HUES64 (cell line): ENCODE measurements around the gene ADGRL3.

Source experiments
- H3K27ac ChIP-seq: 2 replicates; pipeline ENCODE4 v1.7.0; 2013; ENCODE audit warnings: low read depth, low read length, inconsistent platforms
- H3K27me3 ChIP-seq: 2 replicates; pipeline ENCODE4 v1.6.1; 2013; ENCODE audit warnings: mild to moderate bottlenecking, low read length; ENCODE audit not compliant: insufficient read depth
- H3K36me3 ChIP-seq: 2 replicates; pipeline ENCODE4 v1.6.1; 2013; ENCODE audit warnings: mild to moderate bottlenecking, low read length; ENCODE audit not compliant: insufficient read depth
- H3K4me1 ChIP-seq: 2 replicates; pipeline ENCODE4 v1.6.1; 2013; ENCODE audit warnings: mild to moderate bottlenecking, low read length, moderate library complexity; ENCODE audit not compliant: insufficient read depth
- H3K4me3 ChIP-seq: 2 replicates; pipeline ENCODE4 v1.5.1; 2013; ENCODE audit warnings: mild to moderate bottlenecking, low read length, moderate library complexity
- H3K9ac ChIP-seq: 2 replicates; pipeline ENCODE4 v1.6.1; 2013; ENCODE audit warnings: mild to moderate bottlenecking, low read depth, low read length
- H3K9me3 ChIP-seq: 2 replicates; pipeline ENCODE4 v1.6.1; 2013; ENCODE audit warnings: low read depth, low read length; ENCODE audit not compliant: insufficient read depth
- WGBS: fragments of 150-250, 120-280 bp; methylation state at CpG from one replicate; pipeline ENCODE4 v1.1.7; 2013; ENCODE audit warnings: missing lambda C conversion rate; 5-methylcytosine and 5-hydroxymethylcytosine counted together

The ADGRL3 gene

GRCh38 chr4:62053974-62054373, 853.8 kb downstream of the ADGRL3 start:
- Histone ChIP-seq H3K4me3 (no peak overlapping the region), H3K36me3 (no peaks in the 10 kb centered on the region), H3K27me3 (no peaks in the 10 kb centered on the region), H3K4me1 (peaks cover 8% of the 10 kb centered on the region), H3K9ac (no peak overlapping the region), H3K9me3 (no peaks in the 10 kb centered on the region), H3K27ac (no peak overlapping the region)

GRCh38 chr4:62057031-62057430, 856.9 kb downstream of the ADGRL3 start:
- Histone ChIP-seq H3K36me3 (no peaks in the 10 kb centered on the region), H3K4me3 (no peak overlapping the region), H3K9ac (no peak overlapping the region), H3K9me3 (no peaks in the 10 kb centered on the region), H3K4me1 (peaks cover 14% of the 10 kb centered on the region), H3K27me3 (no peaks in the 10 kb centered on the region), H3K27ac (no peak overlapping the region)
- WGBS: 88% methylated on average over 1 of the region's 1 CpG

GRCh38 chr4:62058571-62058970, 858.4 kb downstream of the ADGRL3 start:
- 83% methylated on average over 4 of the region's 4 CpGs for WGBS

GRCh38 chr4:62070291-62070852, 870.2 kb downstream of the ADGRL3 start:
- Histone ChIP-seq H3K27ac (no peak overlapping the region), H3K27me3 (no peaks in the 10 kb centered on the region), H3K4me1 (peaks cover 49% of the 10 kb centered on the region), H3K9me3 (no peaks in the 10 kb centered on the region), H3K36me3 (no peaks in the 10 kb centered on the region), H3K9ac (no peak overlapping the region), H3K4me3 (no peak overlapping the region)
- 90% methylated on average over 14 of the region's 14 CpGs for WGBS

More at GRCh38 chr4:62058571-62058970, 858.4 kb downstream of the ADGRL3 start:
- no peaks in the 10 kb centered on the region for H3K36me3 ChIP-seq
- H3K9me3 ChIP-seq: no peaks in the 10 kb centered on the region
- H3K4me3 ChIP-seq: no peak overlapping the region
- H3K27me3 ChIP-seq: no peaks in the 10 kb centered on the region
- no peak overlapping the region for H3K27ac ChIP-seq
- peaks cover 26% of the 10 kb centered on the region for H3K4me1 ChIP-seq
- no peak overlapping the region for H3K9ac ChIP-seq

- no peak overlapping the region for H3K4me3 ChIP-seq
- peaks cover 38% of the 10 kb centered on the region for H3K4me1 ChIP-seq
- WGBS: 75% methylated on average over 2 of the region's 2 CpGs
- H3K9me3 ChIP-seq: no peaks in the 10 kb centered on the region
- no peak overlapping the region for H3K9ac ChIP-seq
- H3K36me3 ChIP-seq: no peaks in the 10 kb centered on the region
- no peak overlapping the region for H3K27ac ChIP-seq
- no peaks in the 10 kb centered on the region for H3K27me3 ChIP-seq
Observed at GRCh38 chr4:62075089-62075488, 875.0 kb downstream of the ADGRL3 start.

- Histone ChIP-seq H3K4me1 (peaks cover 43% of the 10 kb centered on the region), H3K27me3 (no peaks in the 10 kb centered on the region), H3K4me3 (no peak overlapping the region), H3K9me3 (no peaks in the 10 kb centered on the region), H3K36me3 (no peaks in the 10 kb centered on the region), H3K27ac (no peak overlapping the region), H3K9ac (no peak overlapping the region)
- 96% methylated on average over 3 of the region's 3 CpGs for WGBS
Observed at GRCh38 chr4:62075521-62075920, 875.4 kb downstream of the ADGRL3 start.

GRCh38 chr4:62077406-62077805, 877.3 kb downstream of the ADGRL3 start:
- Histone ChIP-seq H3K27me3 (no peaks in the 10 kb centered on the region), H3K27ac (no peak overlapping the region), H3K9me3 (no peaks in the 10 kb centered on the region), H3K36me3 (no peaks in the 10 kb centered on the region), H3K4me1 (peaks cover 41% of the 10 kb centered on the region), H3K4me3 (no peak overlapping the region), H3K9ac (no peak overlapping the region)
- 100% methylated on average over 1 of the region's 1 CpG for WGBS

GRCh38 chr4:62080431-62080830, 880.3 kb downstream of the ADGRL3 start:
- WGBS: 18% methylated on average over 1 of the region's 1 CpG
- no peak overlapping the region for H3K27ac ChIP-seq
- no peaks in the 10 kb centered on the region for H3K36me3 ChIP-seq
- no peaks in the 10 kb centered on the region for H3K9me3 ChIP-seq
- peaks cover 22% of the 10 kb centered on the region for H3K4me1 ChIP-seq
- H3K9ac ChIP-seq: no peak overlapping the region
- no peaks in the 10 kb centered on the region for H3K27me3 ChIP-seq
- no peak overlapping the region for H3K4me3 ChIP-seq

GRCh38 chr4:62087706-62088105, 887.6 kb downstream of the ADGRL3 start:
- Histone ChIP-seq H3K36me3 (no peaks in the 10 kb centered on the region), H3K4me3 (no peak overlapping the region), H3K27ac (no peak overlapping the region), H3K4me1 (no peaks in the 10 kb centered on the region), H3K27me3 (no peaks in the 10 kb centered on the region), H3K9ac (no peak overlapping the region), H3K9me3 (peaks cover 4% of the 10 kb centered on the region; the same call in 1 of the 2 replicates)

- 95% methylated on average over 4 of the region's 4 CpGs for WGBS
- Histone ChIP-seq H3K9ac (no peak overlapping the region), H3K9me3 (peaks cover 4% of the 10 kb centered on the region; the same call in 1 of the 2 replicates), H3K27me3 (no peaks in the 10 kb centered on the region), H3K27ac (no peak overlapping the region), H3K4me1 (no peaks in the 10 kb centered on the region), H3K36me3 (no peaks in the 10 kb centered on the region), H3K4me3 (no peak overlapping the region)
Observed at GRCh38 chr4:62093735-62094134, 893.6 kb downstream of the ADGRL3 start.

- Histone ChIP-seq H3K27ac (no peak overlapping the region), H3K4me3 (no peak overlapping the region), H3K9me3 (peaks cover 4% of the 10 kb centered on the region; the same call in 1 of the 2 replicates), H3K4me1 (no peaks in the 10 kb centered on the region), H3K36me3 (no peaks in the 10 kb centered on the region), H3K27me3 (no peaks in the 10 kb centered on the region), H3K9ac (no peak overlapping the region)
- WGBS: no CpG with 5 or more reads among the region's 2 CpGs
Observed at GRCh38 chr4:62096881-62097280, 896.8 kb downstream of the ADGRL3 start.

- H3K4me3 ChIP-seq: no peak overlapping the region
- no peak overlapping the region for H3K27ac ChIP-seq
- no CpG with 5 or more reads among the region's 1 CpG for WGBS
- H3K4me1 ChIP-seq: no peaks in the 10 kb centered on the region
- H3K9me3 ChIP-seq: no peaks in the 10 kb centered on the region
- H3K9ac ChIP-seq: no peak overlapping the region
- H3K27me3 ChIP-seq: no peaks in the 10 kb centered on the region
- H3K36me3 ChIP-seq: no peaks in the 10 kb centered on the region
Observed at GRCh38 chr4:62115216-62115615, 915.1 kb downstream of the ADGRL3 start.
